Heart left ventricle (tissue), 16 donors: Measurements from ENCODE around the gene UBL3. TPM values are rescaled to one million over a fixed set of nuclear protein-coding genes. Genes with fewer than 3 reads are reported as not detected.

Experiments used
- ATAC-seq, 4 donors: fragments of 200-7000 bp; cut with Tn5 transposase; one replicate each; pipeline ENCODE4 v1.9.1; 2020 to 2022; ENCODE audit warnings: moderate library complexity in 4 of 4, mild to moderate bottlenecking in 3 of 4, moderate number of reproducible peaks in 1 of 4
- DNase-seq, 5 donors: peaks; one replicate each; pipeline ENCODE4 v3.0.0-alpha.2; 2020
- H3K27ac ChIP-seq, 12 donors: fragments of 200-600 bp; sonication (generic) in 4 of 12; one replicate each; pipeline versions ENCODE4 v1.5.0 to v1.8.0; 2016 to 2022; ENCODE audit warnings: mild to moderate bottlenecking in 2 of 12
- H3K27me3 ChIP-seq, 9 donors: fragments of 200-600 bp; sonication (generic) in 2 of 9; one replicate each; pipeline versions ENCODE4 v1.5.1 to v1.8.0; 2016 to 2022; ENCODE audit warnings: mild to moderate bottlenecking in 3 of 9
- H3K36me3 ChIP-seq, 9 donors: fragments of 200-600 bp; sonication (generic) in 2 of 9; one replicate each; pipeline versions ENCODE4 v1.5.0 to v1.8.0; 2018 to 2022; ENCODE audit warnings: mild to moderate bottlenecking in 2 of 9
- H3K4me1 ChIP-seq, 12 donors: fragments of 200-600 bp; sonication (generic) in 4 of 12; one replicate each; pipeline versions ENCODE4 v1.5.0 to v1.8.0; 2016 to 2022; ENCODE audit warnings: mild to moderate bottlenecking in 3 of 12
- H3K4me3 ChIP-seq, 12 donors: fragments of 200-600 bp; sonication (generic) in 4 of 12; one replicate each; pipeline versions ENCODE4 v1.5.0 to v1.8.0; 2017 to 2022; ENCODE audit warnings: mild to moderate bottlenecking in 9 of 12, moderate library complexity in 4 of 12
- H3K9me3 ChIP-seq, 12 donors: fragments of 200-600 bp; sonication (generic) in 4 of 12; one replicate each; pipeline versions ENCODE4 v1.5.0 to v1.8.0; 2016 to 2022; ENCODE audit warnings: mild to moderate bottlenecking in 1 of 12
- CTCF ChIP-seq, 12 donors: fragments of 200-600 bp; sonication (generic) in 4 of 12; IDR thresholded peaks; one replicate each; pipeline versions ENCODE4 v1.5.0 to v1.8.0; 2018 to 2022; ENCODE audit warnings: antibody characterized with exemption in 12 of 12, mild to moderate bottlenecking in 5 of 12
- POLR2A ChIP-seq, 2 donors: fragments of 450-650 bp; IDR thresholded peaks; one replicate each; pipeline ENCODE4 v1.6.1; 2017; ENCODE audit warnings: antibody characterized with exemption in 2 of 2, mild to moderate bottlenecking in 2 of 2, moderate library complexity in 2 of 2
- WGBS, 4 donors: extraction: QIAGEN DNeasy Blood & Tissue Kit in 2 of 4; methylation state at CpG; one replicate each; pipeline versions ENCODE4 v1.1.5 to v1.1.7; 2013 to 2018; 5-methylcytosine and 5-hydroxymethylcytosine counted together
- intact Hi-C, 10 donors: fragments of 100-400 bp; cut with DNase I; formaldehyde crosslinking; loops; one replicate each; pipeline versions ENCODE4 v1.11.1 to v1.14.2; 2022
- polyA plus RNA-seq, 2 donors: library from polyadenylated mRNA; stranded (reverse); fragments of 200-250 nt; gene quantifications; one replicate each; pipeline ENCODE4 v1.2.3, GENCODE V29; 2013
- total RNA-seq, 9 donors: library from RNA; depleted of rRNA in 2 of 9; stranded (reverse); fragments of >200 nt in 2 of 9; fragmentation: NEBNext Ultra II Directional in 3 of 9; extraction: Animal tissue kit (Norgen Biotek cat#: 25700) in 3 of 9; gene quantifications; one replicate each; pipeline versions ENCODE4 v1.1.0 to v1.2.4, GENCODE V29; 2016 to 2023
- donor health status: ischemic (EF 13 %, LVEDD 7.1; RV severe dilation, severe dysfunction).
- donor health status: healthy with polysubstance abuse.
- donor health status: DM: no; HTN: yes; CAD: no.
- donor health status: DM: no; HTN: no; CAD: no.
- donor health status: ischemic (EF 25% LVEDD 6.9; RV normal size, moderate dysfunction).
- donor health status: ischemic (EF 25% LVEDD 5.7; RV mildly dilated, moderate dysfunction).
- donor health status: healthy.
- donor health status: DM: yes; HTN: yes; CAD: no.
- donor health status: ischemic (EF 35%, LVEDD 5.7; RV mildly dilated, moderate dysfunction).
- donor health status: nonischemic (EF 11% LVEDD 7.7; RV severe dilation, severe dysfunction).
- donor health status: DM: yes; HTN: yes; CAD: no.
- donor health status: PGD.
- donor health status: ischemic (EF 29% LVEDD 5.4; RV normal size, mild dysfunction).
- donor health status: nonischemic (EF 23%, LVEDD 6.1; RV moderate dilation, normal function).

Gene UBL3
- total and polyA plus RNA-seq, 11 donors, result 9.1 to 27.7 (median 20.6) TPM

- ATAC-seq, result no peak
- WGBS, 4 donors, result 78 to 95% (median 90%) methylated on average over 5 to 8 of the region's 8 CpGs
- Histone ChIP-seq H3K27ac (no peak overlapping the region), H3K27me3 (no peaks in the 10 kb centered on the region), H3K4me1 (peaks cover 0 to 4% (median 0%) of the 10 kb centered on the region in 12 donors), H3K36me3 (no peaks in the 10 kb centered on the region), H3K9me3 (no peaks in the 10 kb centered on the region), H3K4me3 (no peak overlapping the region)
- no peak for DNase-seq
- TF ChIP-seq CTCF (IDR thresholded peaks at IDR 0.05) (no peak), POLR2A (IDR thresholded peaks at IDR 0.05) (no peak)
- intact Hi-C loops, result no loop called here
These were observed 36.0 kb upstream of the UBL3 start for GRCh38 chr13:29886446-29886845.

- intact Hi-C loops, result no loop called here
These were observed 35.6 kb upstream of the UBL3 start for GRCh38 chr13:29885989-29886388.

GRCh38 chr13:29884671-29885430 lies 34.4 kb upstream of the UBL3 start:
- H3K27ac ChIP-seq, result no peak overlapping the region
- peaks cover 0 to 4% (median 0%) of the 10 kb centered on the region in 12 donors for H3K4me1 ChIP-seq
- no peaks in the 10 kb centered on the region for H3K36me3 ChIP-seq
- intact Hi-C loops, result no loop called here
- H3K27me3 ChIP-seq, result no peaks in the 10 kb centered on the region
- DNase-seq, result no peak
- H3K4me3 ChIP-seq, result no peak overlapping the region
- WGBS, 4 donors, result 54 to 71% (median 69%) methylated on average over 7 of the region's 7 CpGs
- no peak for ATAC-seq
- TF ChIP-seq POLR2A (IDR thresholded peaks at IDR 0.05), result no peak
- TF ChIP-seq CTCF (IDR thresholded peaks at IDR 0.05), result no peak
- H3K9me3 ChIP-seq, result no peaks in the 10 kb centered on the region

More at GRCh38 chr13:29885989-29886388, 35.6 kb upstream of the UBL3 start:
- WGBS, 4 donors, result 80 to 93% (median 86%) methylated on average over 1 of the region's 1 CpG
- DNase-seq (no peak), ATAC-seq (no peak)
- no peak for TF ChIP-seq CTCF (IDR thresholded peaks at IDR 0.05)
- Histone ChIP-seq H3K4me1 (peaks cover 0 to 4% (median 0%) of the 10 kb centered on the region in 12 donors), H3K36me3 (no peaks in the 10 kb centered on the region), H3K27me3 (no peaks in the 10 kb centered on the region), H3K9me3 (no peaks in the 10 kb centered on the region), H3K27ac (no peak overlapping the region), H3K4me3 (no peak overlapping the region)

GRCh38 chr13:29883941-29884518 lies 33.6 kb upstream of the UBL3 start:
- H3K4me1 ChIP-seq, result peaks cover 0 to 4% (median 0%) of the 10 kb centered on the region in 12 donors
- no peak overlapping the region for H3K4me3 ChIP-seq
- DNase-seq (peak in 1 of 5 donors; percentile 30), ATAC-seq (peak in 2 of 4 donors; percentile 49 to 65)
- H3K9me3 ChIP-seq, result no peaks in the 10 kb centered on the region
- no peak overlapping the region for H3K27ac ChIP-seq
- intact Hi-C loops, result no loop called here
- WGBS, 4 donors, result 59 to 77% (median 67%) methylated on average over 6 of the region's 6 CpGs
- H3K36me3 ChIP-seq, result no peaks in the 10 kb centered on the region
- TF ChIP-seq CTCF (IDR thresholded peaks at IDR 0.05) (no peak), POLR2A (IDR thresholded peaks at IDR 0.05) (no peak)
- peaks cover 0 to 4% (median 0%) of the 10 kb centered on the region in 9 donors for H3K27me3 ChIP-seq
